Panc1 (cell line): ENCODE data around the gene KIF18B. TPM values are rescaled to one million over a fixed set of nuclear protein-coding genes. Genes with fewer than 3 reads are reported as not detected.

Source experiments
- ATAC-seq: fragments of 200-7000 bp; cut with Tn5 transposase; 2 replicates; pipeline ENCODE4 v1.9.1; 2020; ENCODE audit warnings: mild to moderate bottlenecking, moderate library complexity
- BruUV-seq: library from RNA; stranded (reverse); fragments of 400-500 nt; replicated peaks from 2 replicates; lab custom pipeline; 2021; lab: Mats Ljungman, UMichigan
- CTCF ChIA-PET: fragments of 300-600 bp; sonication (Branson Sonifier 250); formaldehyde crosslinking; loops from one replicate; lab custom pipeline; 2022; ENCODE audit warnings: antibody characterized with exemption; lab: Charles Lee
- POLR2A ChIA-PET: fragments of 300-600 bp; sonication (Branson Sonifier 250); formaldehyde crosslinking; loops from one replicate; lab custom pipeline; 2022; ENCODE audit warnings: antibody characterized with exemption; lab: Charles Lee
- DNase-seq: peaks from one replicate; pipeline ENCODE4 v3.0.0-alpha.2; 2010; ENCODE audit warnings: low read depth, low spot score
- H3K27ac ChIP-seq: 2 replicates; pipeline ENCODE4 v1.5.1; 2011; ENCODE audit warnings: mild to moderate bottlenecking, low read length, inconsistent platforms
- H3K27me3 ChIP-seq: fragments of 200-500 bp; sonication (Bioruptor generic); 2 replicates; pipeline ENCODE4 v1.6.0; 2014; ENCODE audit warnings: low read length, inconsistent platforms; ENCODE audit not compliant: control insufficient read depth, insufficient read depth
- H3K36me3 ChIP-seq: fragments of 200-500 bp; sonication (Bioruptor generic); 2 replicates; pipeline ENCODE4 v1.5.1; 2014; ENCODE audit warnings: inconsistent platforms, mild to moderate bottlenecking, low read length, moderate library complexity; ENCODE audit not compliant: control insufficient read depth, insufficient read depth
- H3K4me1 ChIP-seq: 2 replicates; pipeline ENCODE4 v1.5.1; 2011; ENCODE audit warnings: inconsistent platforms, mild to moderate bottlenecking, low read length, moderate library complexity; ENCODE audit not compliant: control insufficient read depth, insufficient read depth
- H3K4me3 ChIP-seq, 2 experiments: 2 replicates each; pipeline ENCODE4 v1.5.1; 2011 to 2012; ENCODE audit warnings: low read depth in 2 of 2, low read length in 2 of 2, mild to moderate bottlenecking in 2 of 2, inconsistent platforms in 1 of 2, moderate library complexity in 1 of 2
- H3K9me3 ChIP-seq: fragments of 200-500 bp; sonication (Bioruptor generic); 2 replicates; pipeline ENCODE4 v1.5.1; 2014; ENCODE audit warnings: low read depth, mild to moderate bottlenecking, inconsistent platforms, low read length, moderate library complexity; ENCODE audit not compliant: control insufficient read depth, insufficient read depth
- CTCF ChIP-seq: fragments of 450-650 bp; IDR thresholded peaks from 2 replicates; pipeline ENCODE4 v1.5.1; 2017; ENCODE audit warnings: mild to moderate bottlenecking
- POLR2AphosphoS5 ChIP-seq: IDR thresholded peaks from 2 replicates; pipeline ENCODE4 v1.6.1; 2012; ENCODE audit warnings: mild to moderate bottlenecking, low read depth, low read length, moderate library complexity
- REST ChIP-seq, 2 experiments: IDR thresholded peaks; 2 replicates each; pipeline ENCODE4 v1.6.1; 2011 to 2012; ENCODE audit warnings: low read depth in 2 of 2, control low read depth in 1 of 2, low read length in 1 of 2, mild to moderate bottlenecking in 1 of 2, moderate library complexity in 1 of 2; ENCODE audit not compliant: insufficient read depth in 1 of 2
- SIN3A ChIP-seq: IDR thresholded peaks from 2 replicates; pipeline ENCODE4 v1.6.1; 2012; ENCODE audit warnings: low read depth, mild to moderate bottlenecking, low read length, moderate library complexity, borderline replicate concordance; ENCODE audit not compliant: insufficient read depth
- TCF7L2 ChIP-seq: IDR thresholded peaks from 2 replicates; pipeline ENCODE4 v1.6.1; 2011; ENCODE audit warnings: mild to moderate bottlenecking, low read depth, low read length, inconsistent platforms
- in situ Hi-C: cut with HindIII; loops from 2 replicates; pipeline ENCODE4 v1.10.0; 2016; ENCODE audit warnings: low sequenced_read_pairs, low pct_unique_long_range_greater_than_20kb
- intact Hi-C: fragments of 100-400 bp; cut with micrococcal nuclease; formaldehyde crosslinking; loops from one replicate; pipeline ENCODE4 v1.10.0; 2022; ENCODE audit not compliant: unreplicated experiment
- total RNA-seq: library from RNA; stranded (reverse); gene quantifications from one replicate; pipeline ENCODE4 v1.2.1, GENCODE V29; 2021; ENCODE audit not compliant: unreplicated experiment

Gene KIF18B
- total RNA-seq, 1 experiment from 2014 or later, result 31.3 TPM

DNA sequence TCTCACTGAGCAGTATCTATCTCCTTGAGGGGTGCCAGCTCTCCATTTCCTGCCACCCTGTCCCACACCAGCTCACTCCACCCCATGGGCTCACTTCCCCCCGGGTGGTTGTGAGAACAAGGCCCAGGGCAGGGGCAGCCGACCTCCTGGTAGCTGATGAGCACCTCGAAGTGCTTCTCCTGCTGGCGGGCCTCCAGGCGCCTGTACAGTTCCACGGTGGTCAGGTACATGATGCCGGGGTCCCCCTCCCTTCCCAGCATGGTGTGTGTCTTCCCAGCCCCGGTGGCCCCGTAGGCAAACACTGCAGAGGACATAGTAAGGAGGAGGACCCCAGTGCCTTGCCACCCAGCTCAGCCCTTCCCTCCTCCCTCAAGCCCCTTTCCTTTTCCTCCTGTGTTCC is 12.5 kb downstream of the KIF18B start:
- ChIA-PET POLR2A (no interaction called here), CTCF (interaction anchor here (0.6 kb wide), 1 partner anchor 43 kb away, joined by 3 read pairs; no protein-coding TSS in a partner anchor)
- intact Hi-C loops (no loop called here), in situ Hi-C loops (no loop called here)
- H3K27ac ChIP-seq, result no peak overlapping the region
- H3K4me1 ChIP-seq, result no peaks in the 10 kb centered on the region
- TF ChIP-seq CTCF, result no peak
- no peak for TF ChIP-seq SIN3A
- no peak for TF ChIP-seq POLR2AphosphoS5
- TF ChIP-seq REST (IDR thresholded peaks at IDR 0.05; ENCODE audit: insufficient read depth in 1 of 2, low read depth in 2 of 2, low read length in 1 of 2), result no peak
- TF ChIP-seq TCF7L2, result no peak
- H3K4me3 ChIP-seq, result no peak overlapping the region
- ATAC-seq, result no peak
- no peaks in the 10 kb centered on the region for H3K27me3 ChIP-seq
- H3K9me3 ChIP-seq, result no peaks in the 10 kb centered on the region
- BruUV-seq, result no TSS peak
- no peak for DNase-seq
- no peaks in the 10 kb centered on the region; the same call in 1 of the 2 replicates for H3K36me3 ChIP-seq

DNA sequence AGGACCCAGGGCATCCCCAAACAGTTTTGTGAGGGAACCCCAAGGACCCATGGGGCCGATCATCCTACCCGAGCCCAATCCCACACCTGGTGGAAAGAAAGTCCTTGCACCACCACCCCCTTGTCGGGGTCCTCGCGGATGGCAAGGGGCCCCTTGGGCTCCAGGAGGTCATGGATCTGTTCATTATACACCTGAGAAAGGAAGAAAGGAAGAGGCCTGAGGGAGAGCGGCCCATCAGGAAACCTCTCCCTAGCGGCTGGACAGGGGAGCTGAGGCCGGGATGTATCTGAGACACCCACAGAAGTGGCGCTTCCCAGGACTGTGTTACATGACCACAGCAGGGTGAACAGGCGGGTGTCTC is 12.8 kb downstream of the KIF18B start:
- CTCF ChIA-PET, result interaction anchor here (0.6 kb wide), 1 partner anchor 43 kb away, joined by 3 read pairs; no protein-coding TSS in a partner anchor

More for the DNA sequence above, 12.8 kb downstream of the KIF18B start:
- ATAC-seq, result 0 out of 2 replicates have a peak, but pooled peaks have one; percentile 47
- no TSS peak for BruUV-seq
- POLR2A ChIA-PET, result no interaction called here
- Histone ChIP-seq H3K9me3 (no peaks in the 10 kb centered on the region), H3K27ac (no peak overlapping the region), H3K36me3 (peaks cover 2% of the 10 kb centered on the region; the same call in 1 of the 2 replicates), H3K4me1 (no peaks in the 10 kb centered on the region), H3K4me3 (no peak overlapping the region), H3K27me3 (no peaks in the 10 kb centered on the region)
- TF ChIP-seq POLR2AphosphoS5, result no peak
- TF ChIP-seq CTCF, result no peak
- no peak for TF ChIP-seq TCF7L2
- TF ChIP-seq REST (IDR thresholded peaks at IDR 0.05; ENCODE audit: insufficient read depth in 1 of 2, low read depth in 2 of 2, low read length in 1 of 2), result no peak
- no peak for DNase-seq
- intact Hi-C loops, result no loop called here
- in situ Hi-C loops, result no loop called here
